GM19193 (cell line): ENCODE measurements around the gene BCAS1.

ENCODE experiments used
- POLR2A ChIP-seq: IDR thresholded peaks from 4 replicates; pipeline ENCODE4 v1.6.1; 2011; ENCODE audit not compliant: insufficient read depth, insufficient read length; ENCODE audit errors: extremely low read depth

Gene BCAS1

GRCh38 chr20:54070187-54070987 is at the start of gene BCAS1:
Gene BCAS1 (minus strand): TSS chr20:54070594. CDS start chr20:54058718, 11,876 bp downstream.
- no peak for TF ChIP-seq POLR2A

- TF ChIP-seq POLR2A = no peak
Measured at GRCh38 chr20:54119744-54120143, 49.4 kb upstream of the BCAS1 start.

- no peak for TF ChIP-seq POLR2A
Measured at GRCh38 chr20:54118220-54119001, 48.0 kb upstream of the BCAS1 start.

- no peak for TF ChIP-seq POLR2A
Measured at GRCh38 chr20:54116550-54117235, 46.3 kb upstream of the BCAS1 start.

- no peak for TF ChIP-seq POLR2A
Measured at GRCh38 chr20:54115172-54115854, 44.9 kb upstream of the BCAS1 start.

GRCh38 chr20:54114109-54114508 is 43.7 kb upstream of the BCAS1 start:
- TF ChIP-seq POLR2A = no peak

GRCh38 chr20:54113566-54113965 is 43.2 kb upstream of the BCAS1 start:
- no peak for TF ChIP-seq POLR2A

GRCh38 chr20:54112221-54112884 is 42.0 kb upstream of the BCAS1 start:
- no peak for TF ChIP-seq POLR2A

GRCh38 chr20:54111460-54111859 is 41.1 kb upstream of the BCAS1 start:
- TF ChIP-seq POLR2A = no peak

- no peak for TF ChIP-seq POLR2A
Measured at GRCh38 chr20:54110457-54110856, 40.1 kb upstream of the BCAS1 start.

- no peak for TF ChIP-seq POLR2A
Measured at GRCh38 chr20:54110041-54110440, 39.6 kb upstream of the BCAS1 start.

GRCh38 chr20:54108817-54109216 is 38.4 kb upstream of the BCAS1 start:
- TF ChIP-seq POLR2A = no peak

- TF ChIP-seq POLR2A = no peak
Measured at GRCh38 chr20:54108326-54108642, 37.9 kb upstream of the BCAS1 start.

- no peak for TF ChIP-seq POLR2A
Measured at GRCh38 chr20:54107600-54108325, 37.4 kb upstream of the BCAS1 start.
